ENCODE results near the gene HLCS.

HLCS gene

GRCh38 chr21:36702622-36702968 lies 263.9 kb downstream of the HLCS start:
- no peak for DNase-seq (ENCODE audit: insufficient read length, low spot score)
- TF ChIP-seq CTCF (IDR thresholded peaks at IDR 0.05; ENCODE audit: insufficient read depth, missing control alignments), result no peak
- no peak for FAIRE-seq

- DNase-seq (ENCODE audit: insufficient read length, low spot score) (no peak), FAIRE-seq (no peak)
- TF ChIP-seq CTCF (IDR thresholded peaks at IDR 0.05; ENCODE audit: insufficient read depth, missing control alignments), result no peak
Observed at GRCh38 chr21:36701756-36702621, 264.5 kb downstream of the HLCS start.

- FAIRE-seq (no peak), DNase-seq (ENCODE audit: insufficient read length, low spot score) (no peak)
- TF ChIP-seq CTCF (IDR thresholded peaks at IDR 0.05; ENCODE audit: insufficient read depth, missing control alignments), result no peak
Observed at GRCh38 chr21:36700971-36701755, 265.3 kb downstream of the HLCS start.
